A673 (cell line): Measurements from ENCODE around the gene PPP1R12C. TPM values are rescaled to one million over a fixed set of nuclear protein-coding genes. Genes with fewer than 3 reads are reported as not detected.

ENCODE experiments used
- BruUV-seq: library from RNA; stranded (reverse); fragments of 400-500 nt; replicated peaks from 2 replicates; lab custom pipeline; 2021; lab: Mats Ljungman, UMichigan
- CTCF ChIA-PET: fragments of 300-600 bp; sonication (Branson Sonifier 250); formaldehyde crosslinking; loops from one replicate; lab custom pipeline; 2022; ENCODE audit warnings: antibody characterized with exemption; lab: Charles Lee
- POLR2A ChIA-PET: fragments of 300-600 bp; sonication (Branson Sonifier 250); formaldehyde crosslinking; loops from one replicate; lab custom pipeline; 2022; ENCODE audit warnings: antibody characterized with exemption; ENCODE audit not compliant: low non-redundant PET; lab: Charles Lee
- DNase-seq: peaks from one replicate; pipeline ENCODE4 v3.0.0-alpha.2; 2015; ENCODE audit warnings: low spot score
- H3K27ac ChIP-seq: fragments of 200-600 bp; sonication (generic); 2 replicates; pipeline ENCODE4 v1.5.1; 2016; ENCODE audit warnings: mixed run types, low read depth, mild to moderate bottlenecking, mixed read lengths, antibody characterized with exemption, low read length; ENCODE audit not compliant: poor library complexity, severe bottlenecking
- H3K27me3 ChIP-seq: fragments of 200-600 bp; sonication (generic); replicated peaks from 2 replicates; pipeline ENCODE4 v1.6.1; 2017; ENCODE audit warnings: mixed run types, low read depth, mild to moderate bottlenecking, mixed read lengths, antibody characterized with exemption, low read length; ENCODE audit not compliant: insufficient read depth, poor library complexity
- H3K36me3 ChIP-seq: fragments of 200-600 bp; sonication (generic); 2 replicates; pipeline ENCODE4 v1.6.1; 2016; ENCODE audit warnings: mixed run types, mild to moderate bottlenecking, mixed read lengths, antibody characterized with exemption, low read length; ENCODE audit not compliant: insufficient read depth, poor library complexity, severe bottlenecking
- H3K4me1 ChIP-seq: fragments of 200-600 bp; sonication (generic); 2 replicates; pipeline ENCODE4 v1.6.1; 2017; ENCODE audit warnings: mixed run types, mild to moderate bottlenecking, mixed read lengths, antibody characterized with exemption, low read length; ENCODE audit not compliant: insufficient read depth, poor library complexity, severe bottlenecking
- H3K4me3 ChIP-seq: fragments of 200-600 bp; sonication (generic); 2 replicates; pipeline ENCODE4 v1.5.1; 2016; ENCODE audit warnings: low read depth, mixed run types, mild to moderate bottlenecking, mixed read lengths, low read length; ENCODE audit not compliant: poor library complexity, severe bottlenecking
- H3K9me3 ChIP-seq: fragments of 200-600 bp; sonication (generic); 2 replicates; pipeline ENCODE4 v1.6.1; 2016; ENCODE audit warnings: mixed run types, low read depth, mild to moderate bottlenecking, mixed read lengths, antibody characterized with exemption, low read length; ENCODE audit not compliant: poor library complexity, severe bottlenecking
- CTCF ChIP-seq: fragments of 300-800, 200-600 bp; sonication (generic); conservative IDR thresholded peaks from 2 replicates; pipeline ENCODE4 v1.5.1; 2017; ENCODE audit warnings: low read depth, mild to moderate bottlenecking, antibody characterized with exemption, low read length, moderate library complexity, mixed read lengths
- EZH2 ChIP-seq: fragments of 200-600 bp; sonication (generic); IDR thresholded peaks from 2 replicates; pipeline ENCODE4 v1.6.1; 2017; ENCODE audit warnings: borderline replicate concordance, low read depth, mild to moderate bottlenecking, mixed read lengths, antibody characterized with exemption, low read length; ENCODE audit not compliant: poor library complexity, severe bottlenecking
- intact Hi-C: fragments of 100-400 bp; cut with micrococcal nuclease; formaldehyde crosslinking; loops from one replicate; pipeline ENCODE4 v1.10.0; 2022; ENCODE audit not compliant: unreplicated experiment
- microRNA-seq: library from miRNA; unstranded; fragments of <30 nt; microRNA quantifications from one replicate; pipeline ENCODE4 v1.2.0, GENCODE V29; 2021
- total RNA-seq: library from RNA; stranded (reverse); gene quantifications from 2 replicates; pipeline ENCODE4 v1.2.3, GENCODE V29; 2021

PPP1R12C gene
- total RNA-seq, 1 experiment from 2014 or later, result 94.6 TPM

GRCh38 chr19:55042344-55042678, 75.1 kb downstream of the PPP1R12C start:
- H3K27me3 ChIP-seq, result no peaks in the 10 kb centered on the region
- peaks cover 23% of the 10 kb centered on the region for H3K36me3 ChIP-seq
- H3K27ac ChIP-seq, result no peak overlapping the region
- ChIA-PET CTCF (no interaction called here), POLR2A (no interaction called here)
- intact Hi-C loops, result no loop called here
- TSS peak; percentile 14 for BruUV-seq
- no peaks in the 10 kb centered on the region for H3K4me1 ChIP-seq
- no peak for DNase-seq
- H3K4me3 ChIP-seq, result no peak overlapping the region
- no peak for TF ChIP-seq EZH2
- TF ChIP-seq CTCF, result no peak
- H3K9me3 ChIP-seq, result no peaks in the 10 kb centered on the region

- intact Hi-C loops, result no loop called here
- DNase-seq, result no peak
- H3K27ac ChIP-seq, result no peak overlapping the region
- ChIA-PET POLR2A (no interaction called here), CTCF (no interaction called here)
- no peak overlapping the region for H3K4me3 ChIP-seq
- no peaks in the 10 kb centered on the region for H3K4me1 ChIP-seq
- no peaks in the 10 kb centered on the region for H3K9me3 ChIP-seq
- no TSS peak for BruUV-seq
- TF ChIP-seq EZH2 (no peak), CTCF (no peak)
- H3K36me3 ChIP-seq, result peaks cover 18% of the 10 kb centered on the region
- H3K27me3 ChIP-seq, result no peaks in the 10 kb centered on the region
These were observed 75.7 kb downstream of the PPP1R12C start for GRCh38 chr19:55041627-55042343.

DNA sequence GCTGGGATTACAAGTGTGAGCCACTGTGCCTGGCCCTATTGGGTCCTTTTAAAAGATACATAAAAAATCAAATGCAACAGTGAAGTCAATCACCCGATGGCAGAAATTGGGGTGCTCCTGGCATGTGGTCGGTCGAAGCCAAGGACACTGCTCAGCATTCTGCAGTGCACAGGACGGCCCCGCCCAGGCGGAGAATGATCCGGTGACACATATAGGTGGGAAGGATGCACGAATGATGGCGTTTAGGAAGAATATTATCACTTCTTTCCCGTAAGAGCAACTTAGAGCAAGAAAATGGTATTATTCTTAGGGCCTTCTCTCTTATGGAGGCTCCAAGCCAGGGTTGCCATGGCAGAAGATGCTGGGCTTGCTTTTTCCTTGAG, 76.2 kb downstream of the PPP1R12C start:
- ChIA-PET CTCF (no interaction called here), POLR2A (no interaction called here)
- no peak for TF ChIP-seq CTCF
- TF ChIP-seq EZH2, result no peak
- Histone ChIP-seq H3K27me3 (no peaks in the 10 kb centered on the region), H3K4me3 (no peak overlapping the region), H3K9me3 (no peaks in the 10 kb centered on the region), H3K4me1 (no peaks in the 10 kb centered on the region), H3K36me3 (peaks cover 14% of the 10 kb centered on the region), H3K27ac (no peak overlapping the region)
- no TSS peak for BruUV-seq
- DNase-seq, result no peak
- intact Hi-C loops, result no loop called here

Small RNA genes lying within 50 kb of the gene (microRNA-seq; reads per million reads assigned to microRNA genes)
- not detected for gene MIR7975

Other genes starting within 250 kb of the PPP1R12C start
- not detected in 2 replicates for gene FCAR, start 243.4 kb downstream of the PPP1R12C start, total RNA-seq
- not detected in 2 replicates for gene NCR1, start 211.5 kb downstream of the PPP1R12C start, total RNA-seq
- not detected in 2 replicates for gene NLRP7, start 170.1 kb downstream of the PPP1R12C start, total RNA-seq
- 34.1 and 41.9 TPM in 2 replicates for gene NLRP2, start 151.3 kb downstream of the PPP1R12C start, total RNA-seq
- 0.22 TPM in 1 of 2 replicates, not detected in the other for gene GP6, start 79.4 kb downstream of the PPP1R12C start, total RNA-seq
- gene RDH13, start 54.5 kb downstream of the PPP1R12C start, total RNA-seq, result 19.0 and 24.4 TPM in 2 replicates
- gene EPS8L1, start 41.8 kb downstream of the PPP1R12C start, total RNA-seq, result 7.7 and 10.2 TPM in 2 replicates
- gene TNNT1, start 31.6 kb upstream of the PPP1R12C start, total RNA-seq, result 37.6 and 54.3 TPM in 2 replicates
- gene TNNI3, start 40.1 kb upstream of the PPP1R12C start, total RNA-seq, result 12.8 and 16.5 TPM in 2 replicates
- gene DNAAF3, start 49.0 kb upstream of the PPP1R12C start, total RNA-seq, result 4.2 and 9.1 TPM in 2 replicates
- gene SYT5, start 62.7 kb upstream of the PPP1R12C start, total RNA-seq, result 0.28 TPM in 1 of 2 replicates, not detected in the other
- 0.17 and 0.55 TPM in 2 replicates for gene PTPRH, start 91.9 kb upstream of the PPP1R12C start, total RNA-seq
- gene TMEM86B, start 111.1 kb upstream of the PPP1R12C start, total RNA-seq, result 4.8 and 6.1 TPM in 2 replicates
- 103 and 108 TPM in 2 replicates for gene PPP6R1, start 141.4 kb upstream of the PPP1R12C start, total RNA-seq
- 80.3 and 83.4 TPM in 2 replicates for gene HSPBP1, start 162.5 kb upstream of the PPP1R12C start, total RNA-seq
- gene BRSK1, start 166.4 kb upstream of the PPP1R12C start, total RNA-seq, result 30.5 and 36.8 TPM in 2 replicates
- gene TMEM150B, start 207.7 kb upstream of the PPP1R12C start, total RNA-seq, result not detected in 2 replicates
- 19.7 and 24.1 TPM in 2 replicates for gene KMT5C, start 222.2 kb upstream of the PPP1R12C start, total RNA-seq
- 0.48 TPM in 1 of 2 replicates, not detected in the other for gene COX6B2, start 237.1 kb upstream of the PPP1R12C start, total RNA-seq
- gene GARIN5B, start 245.6 kb upstream of the PPP1R12C start, total RNA-seq, result not detected in 2 replicates